Calu3 (cell line): ENCODE measurements around the gene LIPA. TPM values are rescaled to one million over a fixed set of nuclear protein-coding genes. Genes with fewer than 3 reads are reported as not detected.

Source experiments
- BruUV-seq: library from RNA; stranded (reverse); fragments of 400-500 nt; replicated peaks from 2 replicates; lab custom pipeline; 2021; lab: Mats Ljungman, UMichigan
- CTCF ChIA-PET: fragments of 300-600 bp; sonication (Branson Sonifier 250); formaldehyde crosslinking; loops from one replicate; lab custom pipeline; 2022; ENCODE audit warnings: antibody characterized with exemption; lab: Charles Lee
- DNase-seq: peaks from one replicate; pipeline ENCODE4 v3.0.0; 2022
- H3K27ac Mint-ChIP-seq: one replicate; pipeline ENCODE4 v1.8.0; 2022; ENCODE audit warnings: mixed read lengths; ENCODE audit not compliant: unreplicated experiment
- H3K27me3 Mint-ChIP-seq: one replicate; pipeline ENCODE4 v1.8.0; 2022; ENCODE audit warnings: mixed read lengths; ENCODE audit not compliant: unreplicated experiment
- H3K36me3 Mint-ChIP-seq: one replicate; pipeline ENCODE4 v1.8.0; 2022; ENCODE audit warnings: mild to moderate bottlenecking, moderate library complexity, mixed read lengths; ENCODE audit not compliant: insufficient read depth, unreplicated experiment
- H3K4me1 Mint-ChIP-seq: one replicate; pipeline ENCODE4 v1.8.0; 2022; ENCODE audit warnings: mild to moderate bottlenecking, low read depth, mixed read lengths; ENCODE audit not compliant: unreplicated experiment
- H3K4me3 Mint-ChIP-seq: one replicate; pipeline ENCODE4 v1.8.0; 2022; ENCODE audit warnings: mild to moderate bottlenecking, low read depth, moderate library complexity, mixed read lengths; ENCODE audit not compliant: unreplicated experiment
- H3K9me3 Mint-ChIP-seq: one replicate; pipeline ENCODE4 v1.8.0; 2022; ENCODE audit warnings: low read depth, mixed read lengths; ENCODE audit not compliant: unreplicated experiment
- intact Hi-C: fragments of 100-400 bp; cut with micrococcal nuclease; formaldehyde crosslinking; loops from one replicate; pipeline ENCODE4 v1.10.0; 2022; ENCODE audit not compliant: unreplicated experiment
- total RNA-seq: library from RNA; stranded (reverse); gene quantifications from 2 replicates; pipeline ENCODE4 v1.2.3, GENCODE V29; 2022
- TF ChIP-seq, protein P1 (sequence below): fragments of 200-600 bp; IDR thresholded peaks from one replicate; pipeline ENCODE4 v1.8.0; 2022; ENCODE audit warnings: antibody characterized with exemption; ENCODE audit not compliant: unreplicated experiment

Gene LIPA
- total RNA-seq, 1 experiment from 2014 or later: 66.7 TPM

DNA sequence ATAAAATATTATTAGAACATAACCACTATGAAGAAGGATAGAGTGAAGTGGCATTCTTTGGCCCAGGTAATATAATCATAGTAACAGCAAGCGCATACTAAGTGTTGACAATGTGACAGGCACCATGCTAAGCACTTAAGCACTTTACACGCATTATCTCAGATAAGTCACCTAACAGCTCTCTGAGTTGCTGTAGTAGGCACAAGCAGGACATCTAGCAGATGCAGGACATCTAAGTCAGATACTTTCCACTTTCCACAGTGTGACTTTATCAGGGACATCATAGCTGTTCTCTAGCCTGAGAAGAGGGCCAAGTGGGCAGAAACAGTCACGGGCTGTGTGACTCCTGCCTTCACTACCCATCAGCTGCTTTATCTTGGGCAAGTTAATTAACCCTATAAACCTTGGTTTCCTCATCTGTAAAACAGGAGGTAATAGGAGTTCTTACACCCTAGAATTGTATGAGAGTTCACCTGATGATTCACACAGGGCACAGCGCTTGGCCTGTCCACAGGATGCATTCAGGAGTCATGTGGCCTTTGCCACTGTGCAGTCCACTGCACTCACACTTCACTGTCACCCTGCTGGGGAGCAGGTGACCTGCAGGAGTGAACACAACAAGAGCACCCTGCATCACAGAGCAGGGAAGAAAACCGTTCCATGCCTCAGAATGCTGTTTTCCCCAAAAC lies 12.5 kb downstream of the LIPA start:
- Mint-ChIP-seq H3K36me3 (no peaks in the 10 kb centered on the region), H3K27me3 (no peaks in the 10 kb centered on the region), H3K4me3 (no peak overlapping the region), H3K4me1 (no peaks in the 10 kb centered on the region), H3K9me3 (no peaks in the 10 kb centered on the region), H3K27ac (no peak overlapping the region)
- TF ChIP-seq, protein P1, sequence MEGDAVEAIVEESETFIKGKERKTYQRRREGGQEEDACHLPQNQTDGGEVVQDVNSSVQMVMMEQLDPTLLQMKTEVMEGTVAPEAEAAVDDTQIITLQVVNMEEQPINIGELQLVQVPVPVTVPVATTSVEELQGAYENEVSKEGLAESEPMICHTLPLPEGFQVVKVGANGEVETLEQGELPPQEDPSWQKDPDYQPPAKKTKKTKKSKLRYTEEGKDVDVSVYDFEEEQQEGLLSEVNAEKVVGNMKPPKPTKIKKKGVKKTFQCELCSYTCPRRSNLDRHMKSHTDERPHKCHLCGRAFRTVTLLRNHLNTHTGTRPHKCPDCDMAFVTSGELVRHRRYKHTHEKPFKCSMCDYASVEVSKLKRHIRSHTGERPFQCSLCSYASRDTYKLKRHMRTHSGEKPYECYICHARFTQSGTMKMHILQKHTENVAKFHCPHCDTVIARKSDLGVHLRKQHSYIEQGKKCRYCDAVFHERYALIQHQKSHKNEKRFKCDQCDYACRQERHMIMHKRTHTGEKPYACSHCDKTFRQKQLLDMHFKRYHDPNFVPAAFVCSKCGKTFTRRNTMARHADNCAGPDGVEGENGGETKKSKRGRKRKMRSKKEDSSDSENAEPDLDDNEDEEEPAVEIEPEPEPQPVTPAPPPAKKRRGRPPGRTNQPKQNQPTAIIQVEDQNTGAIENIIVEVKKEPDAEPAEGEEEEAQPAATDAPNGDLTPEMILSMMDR: no peak
- intact Hi-C loops: no loop called here
- CTCF ChIA-PET: no interaction called here
- DNase-seq: no peak
- BruUV-seq: no TSS peak

GRCh38 chr10:89237849-89238248 lies 13.7 kb downstream of the LIPA start:
- CTCF ChIA-PET: no interaction called here
- TF ChIP-seq, protein P1: no peak
- Mint-ChIP-seq H3K4me1 (no peaks in the 10 kb centered on the region), H3K27ac (no peak overlapping the region), H3K36me3 (no peaks in the 10 kb centered on the region), H3K4me3 (no peak overlapping the region), H3K9me3 (no peaks in the 10 kb centered on the region), H3K27me3 (no peaks in the 10 kb centered on the region)
- intact Hi-C loops: no loop called here
- no TSS peak for BruUV-seq
- no peak for DNase-seq

GRCh38 chr10:89236226-89236797 lies 15.3 kb downstream of the LIPA start:
- TF ChIP-seq, protein P1: no peak
- no peaks in the 10 kb centered on the region for H3K36me3 Mint-ChIP-seq
- no peak overlapping the region for H3K4me3 Mint-ChIP-seq
- BruUV-seq: no TSS peak
- no peaks in the 10 kb centered on the region for H3K9me3 Mint-ChIP-seq
- CTCF ChIA-PET: no interaction called here
- no peak for DNase-seq
- intact Hi-C loops: no loop called here
- no peaks in the 10 kb centered on the region for H3K4me1 Mint-ChIP-seq
- H3K27ac Mint-ChIP-seq: no peak overlapping the region
- H3K27me3 Mint-ChIP-seq: no peaks in the 10 kb centered on the region

GRCh38 chr10:89235073-89235798 lies 16.3 kb downstream of the LIPA start:
- TF ChIP-seq, protein P1: no peak
- no peaks in the 10 kb centered on the region for H3K4me1 Mint-ChIP-seq
- no TSS peak for BruUV-seq
- no peak for DNase-seq
- no peaks in the 10 kb centered on the region for H3K36me3 Mint-ChIP-seq
- H3K27ac Mint-ChIP-seq: no peak overlapping the region
- CTCF ChIA-PET: no interaction called here
- intact Hi-C loops: no loop called here
- no peaks in the 10 kb centered on the region for H3K9me3 Mint-ChIP-seq
- H3K4me3 Mint-ChIP-seq: no peak overlapping the region
- no peaks in the 10 kb centered on the region for H3K27me3 Mint-ChIP-seq
